H9 (cell line): ENCODE data around the gene MRO. TPM values are rescaled to one million over a fixed set of nuclear protein-coding genes. Genes with fewer than 3 reads are reported as not detected.

Source experiments
- DNase-seq: peaks from one replicate; pipeline ENCODE4 v3.0.0-alpha.2; 2017
- H2AFZ ChIP-seq: one replicate; pipeline ENCODE4 v1.6.1; 2013; ENCODE audit warnings: mild to moderate bottlenecking, low read length, control low read depth, moderate library complexity
- H2AK5ac ChIP-seq: 2 replicates; pipeline ENCODE4 v1.6.1; 2013; ENCODE audit warnings: low read length, control low read depth, mixed read lengths; ENCODE audit not compliant: insufficient read length
- H2BK120ac ChIP-seq: one replicate; pipeline ENCODE4 v1.6.1; 2013; ENCODE audit warnings: low read depth, mild to moderate bottlenecking, low read length, control low read depth, inconsistent platforms; ENCODE audit not compliant: poor library complexity, severe bottlenecking
- H2BK12ac ChIP-seq: 2 replicates; pipeline ENCODE4 v1.6.1; 2013; ENCODE audit warnings: low read length, control low read depth, mixed read lengths, low read depth; ENCODE audit not compliant: insufficient read length
- H2BK15ac ChIP-seq: 2 replicates; pipeline ENCODE4 v1.6.1; 2013; ENCODE audit warnings: low read depth, low read length, control low read depth
- H2BK20ac ChIP-seq: one replicate; pipeline ENCODE4 v1.6.1; 2013; ENCODE audit warnings: low read depth, mild to moderate bottlenecking, low read length, control low read depth, inconsistent platforms; ENCODE audit not compliant: poor library complexity, severe bottlenecking
- H2BK5ac ChIP-seq: 2 replicates; pipeline ENCODE4 v1.6.1; 2013; ENCODE audit warnings: low read length, control low read depth, mixed read lengths; ENCODE audit not compliant: insufficient read length
- H3K14ac ChIP-seq: 2 replicates; pipeline ENCODE4 v1.6.1; 2013; ENCODE audit warnings: low read length, control low read depth; ENCODE audit not compliant: insufficient read depth
- H3K18ac ChIP-seq: 2 replicates; pipeline ENCODE4 v1.6.1; 2013; ENCODE audit warnings: low read depth, mild to moderate bottlenecking, mixed read lengths, low read length, control low read depth; ENCODE audit not compliant: insufficient read length
- H3K23ac ChIP-seq: 2 replicates; pipeline ENCODE4 v1.6.1; 2013; ENCODE audit warnings: low read length, control low read depth, mixed read lengths, low read depth; ENCODE audit not compliant: insufficient read length
- H3K23me2 ChIP-seq: 2 replicates; pipeline ENCODE4 v1.6.1; 2013; ENCODE audit warnings: low read depth, mild to moderate bottlenecking, mixed read lengths, low read length, control low read depth; ENCODE audit not compliant: insufficient read length, poor library complexity, severe bottlenecking
- H3K27ac ChIP-seq: 2 replicates; pipeline ENCODE4 v1.5.1; 2013; ENCODE audit warnings: low read length, control low read depth, mixed read lengths, low read depth; ENCODE audit not compliant: insufficient read length
- H3K27me3 ChIP-seq: 2 replicates; pipeline ENCODE4 v1.6.1; 2013; ENCODE audit warnings: low read length, control low read depth, inconsistent platforms; ENCODE audit not compliant: insufficient read depth
- H3K4ac ChIP-seq: 2 replicates; pipeline ENCODE4 v1.6.1; 2013; ENCODE audit warnings: low read depth, mild to moderate bottlenecking, control low read depth, inconsistent platforms, low read length, moderate library complexity
- H3K4me1 ChIP-seq: 2 replicates; pipeline ENCODE4 v1.6.1; 2013; ENCODE audit warnings: low read length, control low read depth, inconsistent platforms; ENCODE audit not compliant: insufficient read depth
- H3K4me2 ChIP-seq: 2 replicates; pipeline ENCODE4 v1.6.1; 2013; ENCODE audit warnings: low read length, control low read depth, mixed read lengths; ENCODE audit not compliant: insufficient read length, insufficient read depth
- H3K56ac ChIP-seq: 2 replicates; pipeline ENCODE4 v1.6.1; 2013; ENCODE audit warnings: low read depth, mild to moderate bottlenecking, mixed read lengths, low read length, control low read depth; ENCODE audit not compliant: insufficient read length
- H3K79me1 ChIP-seq: 2 replicates; pipeline ENCODE4 v1.6.1; 2013; ENCODE audit warnings: low read depth, mild to moderate bottlenecking, moderate library complexity, low read length, control low read depth, inconsistent platforms; ENCODE audit not compliant: insufficient read depth, poor library complexity, severe bottlenecking
- H3K79me2 ChIP-seq: 2 replicates; pipeline ENCODE4 v1.6.1; 2013; ENCODE audit warnings: low read length, control low read depth, inconsistent platforms; ENCODE audit not compliant: insufficient read depth
- H3K9ac ChIP-seq: 2 replicates; pipeline ENCODE4 v1.6.1; 2013; ENCODE audit warnings: low read length, control low read depth, mixed read lengths; ENCODE audit not compliant: insufficient read length; ENCODE audit errors: extremely low read depth
- H3K9me3 ChIP-seq: one replicate; pipeline ENCODE4 v1.6.1; 2013; ENCODE audit warnings: low read depth, low read length, inconsistent platforms; ENCODE audit not compliant: control insufficient read depth
- H3T11ph ChIP-seq: one replicate; pipeline ENCODE4 v1.6.1; 2013; ENCODE audit warnings: mild to moderate bottlenecking, low read length, control low read depth, inconsistent platforms
- H4K20me1 ChIP-seq: one replicate; pipeline ENCODE4 v1.6.1; 2013; ENCODE audit not compliant: control insufficient read depth, insufficient read length, insufficient read depth
- H4K5ac ChIP-seq: 2 replicates; pipeline ENCODE4 v1.6.1; 2013; ENCODE audit warnings: low read depth, mild to moderate bottlenecking, mixed read lengths, low read length, control low read depth; ENCODE audit not compliant: insufficient read length
- H4K8ac ChIP-seq: replicated peaks from 2 replicates; pipeline ENCODE4 v1.6.1; 2013; ENCODE audit warnings: low read length, control low read depth, mixed read lengths, low read depth; ENCODE audit not compliant: insufficient read length
- H4K91ac ChIP-seq: 2 replicates; pipeline ENCODE4 v1.6.1; 2013; ENCODE audit warnings: low read depth, mild to moderate bottlenecking, moderate library complexity, mixed read lengths, low read length, control low read depth; ENCODE audit not compliant: insufficient read length
- H3K27ac Mint-ChIP-seq, 3 experiments: 2 replicates in 2 of 3; 3 replicates in 1 of 3; pipeline ENCODE4 v1.8.0; 2020 to 2021; ENCODE audit warnings: mixed read lengths in 3 of 3, mild to moderate bottlenecking in 1 of 3, moderate library complexity in 1 of 3
- H3K27me3 Mint-ChIP-seq: 2 replicates; pipeline ENCODE4 v1.8.0; 2021; ENCODE audit warnings: low read depth, mild to moderate bottlenecking, moderate library complexity, mixed read lengths
- H3K36me3 Mint-ChIP-seq, 3 experiments: 2 replicates in 2 of 3; 3 replicates in 1 of 3; pipeline ENCODE4 v1.8.0; 2020 to 2021; ENCODE audit warnings: low read depth in 3 of 3, mixed read lengths in 3 of 3; ENCODE audit not compliant: insufficient read depth in 1 of 3
- H3K4me1 Mint-ChIP-seq, 2 experiments: 2 replicates each; pipeline ENCODE4 v1.8.0; 2020; ENCODE audit warnings: mixed read lengths in 2 of 2
- H3K4me3 Mint-ChIP-seq, 2 experiments: 2 replicates in 1 of 2; 3 replicates in 1 of 2; pipeline ENCODE4 v1.8.0; 2020 to 2021; ENCODE audit warnings: mild to moderate bottlenecking in 2 of 2, mixed read lengths in 2 of 2, moderate library complexity in 1 of 2
- H3K9me3 Mint-ChIP-seq, 2 experiments: 2 replicates in 1 of 2; 3 replicates in 1 of 2; pipeline ENCODE4 v1.8.0; 2020; ENCODE audit warnings: mild to moderate bottlenecking in 2 of 2, mixed read lengths in 2 of 2, moderate library complexity in 1 of 2
- CTCF ChIP-seq: fragments of 200-600 bp; sonication (generic); conservative IDR thresholded peaks from 3 replicates; pipeline ENCODE4 v1.8.0; 2021; ENCODE audit warnings: antibody characterized with exemption, mild to moderate bottlenecking
- WGBS: extraction: QIAGEN DNeasy Blood & Tissue Kit; methylation state at CpG from one replicate; pipeline ENCODE4 v1.1.7; 2013; ENCODE audit warnings: missing lambda C conversion rate, low lambda C conversion rate, mixed read lengths; ENCODE audit not compliant: insufficient read length; ENCODE audit errors: extremely low coverage; 5-methylcytosine and 5-hydroxymethylcytosine counted together
- total RNA-seq: library from RNA; stranded (reverse); gene quantifications from 2 replicates; pipeline ENCODE4 v1.2.1, GENCODE V29; 2021

Gene MRO
- total RNA-seq, 1 experiment from 2014 or later, result 0.57 TPM

- Mint-ChIP-seq H3K9me3 (peaks cover 2% of the 10 kb centered on the region in 2 experiments; a peak in 3 of 5 replicates), H3K4me1 (peaks cover 9 to 12% of the 10 kb centered on the region in 2 experiments), H3K36me3 (peaks cover 0 to 5% (median 0%) of the 10 kb centered on the region in 3 experiments; a peak in 2 of 7 replicates), H3K27ac (no peak overlapping the region), H3K4me3 (no peak overlapping the region), H3K27me3 (peaks cover 2% of the 10 kb centered on the region)
- no peak overlapping the region for H3T11ph ChIP-seq
- H4K8ac ChIP-seq, result no peak overlapping the region
- H2BK20ac ChIP-seq, result no peak overlapping the region
- no peaks in the 10 kb centered on the region for H3K9me3 ChIP-seq
- no peak overlapping the region for H2BK15ac ChIP-seq
- H3K4me2 ChIP-seq, result no peak overlapping the region
- no peaks in the 10 kb centered on the region for H3K79me1 ChIP-seq
- no peak overlapping the region for H2BK12ac ChIP-seq
- H2AFZ ChIP-seq, result no peak overlapping the region
- H3K23me2 ChIP-seq, result no peaks in the 10 kb centered on the region
- H3K23ac ChIP-seq, result no peak overlapping the region
- H3K79me2 ChIP-seq, result no peaks in the 10 kb centered on the region
- TF ChIP-seq CTCF, result no peak
- H4K91ac ChIP-seq, result no peak overlapping the region
- H2AK5ac ChIP-seq, result no peak overlapping the region
- H3K56ac ChIP-seq, result no peak overlapping the region
- H4K5ac ChIP-seq, result no peak overlapping the region
- H3K18ac ChIP-seq, result no peak overlapping the region
- H2BK5ac ChIP-seq, result no peak overlapping the region
- no peak overlapping the region for H3K27ac ChIP-seq
- H3K9ac ChIP-seq, result no peak overlapping the region
- no peak overlapping the region for H3K14ac ChIP-seq
- H3K4me1 ChIP-seq, result no peaks in the 10 kb centered on the region
- no peaks in the 10 kb centered on the region for H4K20me1 ChIP-seq
- WGBS, result no CpG with 5 or more reads among the region's 2 CpGs
- no peak overlapping the region for H2BK120ac ChIP-seq
- H3K4ac ChIP-seq, result no peak overlapping the region
- no peaks in the 10 kb centered on the region for H3K27me3 ChIP-seq
- DNase-seq, result no peak
Measured at GRCh38 chr18:50812834-50813233, 7.0 kb downstream of the MRO start.
